Femur (tissue), 1 donor: Measurements from ENCODE around the gene ERGIC1.
A peak's percentile ranks its signal among the peaks of the same experiment; 100 is the strongest.

Experiments
- DNase-seq: peaks from one replicate; pipeline ENCODE4 v3.0.0-alpha.2; 2017

Gene ERGIC1

DNA sequence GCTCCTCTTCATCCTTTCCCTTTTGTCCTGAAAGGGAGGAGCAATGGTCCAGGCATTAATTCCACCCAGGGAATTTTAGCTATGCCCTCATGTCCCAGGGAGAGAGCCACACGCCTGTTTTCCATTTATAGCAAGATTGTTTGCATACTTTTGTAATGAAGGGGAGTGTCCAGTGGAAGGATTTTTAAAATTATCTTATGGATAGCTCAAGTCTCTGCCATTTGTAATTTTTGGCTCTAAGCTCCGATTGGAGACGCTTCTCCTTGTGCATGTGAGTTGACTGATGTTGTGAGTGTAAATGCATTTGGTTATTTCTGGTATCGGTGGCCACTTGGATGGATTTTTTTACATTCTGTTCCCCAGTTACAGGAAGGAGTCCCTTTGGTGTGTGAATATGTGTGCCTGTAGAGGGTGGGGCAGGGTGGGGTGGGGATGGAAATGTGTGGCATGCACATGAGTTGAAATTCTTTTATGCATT, 118.0 kb downstream of the ERGIC1 start:
- DNase-seq = no peak

DNA sequence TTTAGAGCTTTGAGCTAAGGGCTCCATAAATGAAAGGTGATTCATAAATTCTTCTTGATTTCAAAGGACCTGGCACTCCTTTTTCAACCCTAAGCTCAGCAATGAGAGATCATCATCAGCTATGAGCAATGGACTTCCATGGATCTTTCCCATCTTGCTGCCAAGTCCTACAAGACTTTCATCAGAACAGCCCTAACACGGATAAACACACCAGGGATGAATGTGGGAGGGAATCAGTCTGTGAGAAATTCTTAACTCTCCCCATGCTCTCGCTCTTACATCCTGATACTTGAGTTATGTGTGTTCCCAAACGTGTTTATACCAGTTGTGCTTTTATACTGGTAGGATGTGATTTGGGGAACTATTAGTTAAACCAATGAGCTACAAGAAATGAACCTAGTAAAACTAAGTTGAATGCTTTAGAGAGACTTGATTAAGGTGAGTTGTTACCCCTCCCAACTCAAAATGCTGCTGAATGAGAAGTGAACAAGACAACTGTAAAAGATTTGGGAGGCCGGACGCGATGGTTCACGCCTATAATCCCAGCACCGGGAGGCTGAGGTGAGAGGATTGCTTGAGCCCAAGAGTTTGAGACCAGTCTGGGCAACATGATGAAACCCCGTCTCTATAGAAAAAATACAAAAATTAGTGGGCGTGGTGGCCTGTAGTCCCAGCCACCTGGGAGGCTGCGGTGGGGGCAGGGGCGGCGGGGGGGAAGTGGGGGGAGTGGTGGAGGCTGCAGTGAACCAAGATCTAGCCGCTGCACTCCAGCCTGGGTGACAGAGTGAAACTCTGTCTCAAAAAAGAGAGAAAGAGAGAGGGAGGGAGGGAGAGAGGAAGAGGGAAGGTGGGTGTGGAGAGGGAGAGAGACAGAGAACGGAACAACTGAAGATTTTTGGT, 120.0 kb downstream of the ERGIC1 start:
- no peak for DNase-seq

DNA sequence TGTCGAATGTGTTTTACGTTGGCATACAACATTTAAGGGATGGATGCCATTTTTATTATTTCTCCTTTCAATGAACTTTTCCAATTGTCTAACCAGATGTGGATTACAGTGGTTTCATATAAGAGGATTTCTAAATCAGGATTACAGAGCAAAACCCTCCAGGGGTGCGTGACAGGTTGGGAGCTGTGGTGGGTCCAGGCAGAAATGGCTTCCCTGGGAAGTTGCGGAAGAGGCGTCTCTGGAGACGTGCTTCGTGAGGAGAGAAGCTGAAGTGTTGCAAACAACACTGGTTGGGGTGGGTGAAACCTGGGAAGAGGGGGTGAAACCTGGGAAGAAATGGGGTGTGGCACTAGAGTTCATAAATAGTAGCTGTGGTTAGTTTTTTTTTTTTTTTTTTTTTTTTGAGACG, 120.7 kb downstream of the ERGIC1 start:
- DNase-seq = no peak

DNA sequence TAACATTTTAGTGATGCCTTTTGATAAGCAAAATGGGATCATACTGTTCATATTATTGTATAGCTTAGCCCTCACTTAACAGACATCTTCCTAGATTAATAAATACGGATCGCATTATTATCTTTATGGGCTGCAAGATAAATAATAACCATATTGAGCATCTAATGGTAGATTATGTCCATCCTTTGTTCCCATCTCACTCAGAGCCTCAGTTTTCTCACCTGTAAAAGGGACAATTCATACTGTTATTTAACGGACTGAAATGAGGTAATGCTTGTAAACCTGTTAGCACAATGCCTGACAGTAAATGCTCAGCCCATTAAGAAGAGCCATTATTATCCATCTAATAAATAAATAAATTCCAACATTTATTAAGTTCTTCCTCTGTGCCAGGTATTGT, 122.2 kb downstream of the ERGIC1 start:
- DNase-seq = no peak

DNA sequence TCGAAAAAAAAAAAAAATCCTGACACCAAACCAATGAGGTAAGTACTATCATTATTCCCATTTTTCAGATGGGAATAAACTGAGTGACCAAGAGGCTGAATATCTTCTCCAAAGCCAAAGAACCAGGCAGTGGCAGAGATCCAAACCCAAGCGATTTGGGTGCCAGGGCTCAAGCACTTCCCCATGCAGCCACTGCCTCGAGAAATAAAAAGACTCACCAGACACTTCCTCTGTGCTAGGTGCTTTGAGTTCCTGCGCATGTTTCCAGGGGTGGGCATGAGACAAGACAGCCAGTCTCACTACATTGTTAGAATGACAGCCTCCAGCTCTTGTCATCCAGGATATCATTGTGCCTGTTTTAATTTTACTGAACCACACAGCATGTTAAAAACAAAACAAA, 122.9 kb downstream of the ERGIC1 start:
- DNase-seq = no peak

DNA sequence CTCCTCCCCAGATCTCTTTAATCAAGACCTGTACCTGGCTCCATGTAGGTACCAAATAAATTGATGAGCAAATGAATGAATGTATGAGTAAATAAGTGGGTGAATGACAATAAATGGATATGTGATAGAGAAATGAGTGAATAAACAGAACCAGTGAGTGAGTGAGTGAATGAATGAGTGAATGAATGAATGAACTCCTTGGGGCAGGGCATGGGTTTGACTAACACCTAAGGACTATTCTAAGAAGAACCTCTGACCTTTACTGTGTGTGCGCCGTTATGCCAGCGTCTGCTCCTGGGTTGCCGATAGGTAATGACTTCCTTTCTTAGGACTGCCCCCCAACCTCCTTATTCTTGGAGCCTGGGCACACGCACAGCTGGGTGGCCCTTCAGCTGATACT, 123.4 kb downstream of the ERGIC1 start:
- no peak for DNase-seq

DNA sequence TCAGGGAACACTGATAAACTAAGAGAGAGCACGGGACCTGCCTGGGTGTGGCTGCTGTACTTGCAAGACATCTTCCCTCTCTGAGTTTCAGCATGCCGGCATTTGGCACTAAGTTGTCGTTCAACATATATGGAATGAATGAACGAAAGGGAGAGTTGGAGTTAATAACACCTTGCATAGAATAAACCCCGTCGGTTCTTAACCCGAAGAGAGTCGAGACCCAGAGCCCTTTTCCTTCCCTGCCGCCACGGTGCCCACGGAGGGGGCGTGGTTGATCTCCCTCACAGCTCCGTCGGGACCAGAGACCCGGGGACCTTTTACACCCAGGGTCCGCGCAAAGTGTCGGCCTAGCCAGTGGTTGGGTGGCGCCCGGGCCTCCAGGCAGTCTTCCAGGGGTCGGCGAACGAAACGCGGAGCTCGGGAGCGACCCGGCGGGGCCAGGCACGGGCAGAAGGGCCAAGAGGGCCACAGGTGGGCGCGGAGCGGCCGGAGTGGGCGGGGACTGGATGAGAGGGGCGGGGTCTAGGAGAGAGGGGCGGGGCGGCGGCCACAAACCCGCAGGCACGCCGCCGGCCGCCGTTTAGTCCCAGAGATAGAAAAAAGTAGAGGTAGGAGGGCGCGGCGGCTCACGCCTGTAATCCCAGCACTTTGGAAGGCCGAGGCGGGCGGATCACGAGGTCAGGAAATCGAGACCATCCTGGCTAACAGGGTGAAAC, 124.4 kb downstream of the ERGIC1 start:
- DNase-seq = peak; percentile 66

DNA sequence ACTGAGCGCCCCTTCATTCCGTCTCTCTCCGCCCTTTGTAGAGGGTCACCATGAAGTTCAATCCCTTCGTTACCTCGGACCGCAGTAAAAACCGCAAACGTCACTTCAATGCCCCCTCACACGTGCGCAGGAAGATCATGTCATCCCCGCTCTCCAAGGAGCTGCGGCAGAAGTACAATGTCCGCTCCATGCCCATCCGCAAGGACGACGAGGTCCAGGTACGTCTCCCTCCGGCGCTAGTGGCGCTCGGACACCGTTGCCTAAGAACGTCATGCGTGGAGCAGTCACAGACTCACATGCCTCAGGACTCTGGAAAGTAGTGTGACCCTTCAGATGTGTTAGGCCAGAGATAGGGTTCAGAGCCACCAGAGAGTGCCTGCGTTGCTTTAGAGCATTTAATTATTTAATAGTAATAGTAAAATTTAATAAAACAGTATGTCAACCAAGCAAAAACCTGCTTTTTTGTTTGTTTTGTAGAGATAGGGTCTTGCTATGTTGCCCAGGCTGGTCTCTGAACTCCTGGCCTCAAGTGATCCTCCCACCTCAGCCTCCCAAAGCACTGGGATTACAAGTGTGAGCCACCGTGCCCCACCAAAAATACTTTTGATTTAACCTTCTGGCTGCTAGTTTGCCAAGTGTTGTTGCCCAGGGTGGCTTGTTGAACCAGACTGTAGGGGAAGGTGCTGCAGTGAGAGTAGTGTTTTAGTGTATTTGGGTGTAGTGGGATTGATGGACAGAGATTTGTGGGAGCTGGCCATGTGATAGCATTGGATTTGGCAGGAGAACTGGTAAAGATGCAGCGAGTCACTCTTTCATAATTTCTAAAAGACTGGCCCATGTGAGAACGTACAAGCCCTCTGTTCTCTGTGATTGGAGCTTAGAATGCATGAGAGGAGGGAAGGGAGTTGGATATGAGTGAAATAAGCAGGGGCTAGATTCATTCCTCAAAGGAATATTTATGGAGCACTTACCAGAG, 126.1 kb downstream of the ERGIC1 start:
- DNase-seq = no peak

DNA sequence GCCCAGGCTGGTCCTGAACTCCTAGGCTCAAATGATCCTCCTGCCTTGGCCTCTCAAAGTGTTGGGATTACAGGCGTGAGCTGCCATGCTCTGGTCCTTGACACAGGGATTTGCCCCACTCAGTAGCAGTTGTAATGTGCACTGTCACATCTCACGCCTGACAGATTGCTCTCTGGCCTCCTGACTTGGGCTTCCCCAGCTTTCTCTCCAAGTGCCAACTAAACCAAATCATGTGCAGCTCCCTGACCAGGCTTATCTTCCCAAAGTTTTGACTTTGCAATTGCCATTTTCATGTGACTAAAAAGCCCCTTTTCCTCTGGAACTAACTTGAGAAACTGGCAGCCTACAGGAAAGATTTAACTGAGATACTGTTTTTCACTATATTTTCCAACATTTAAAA, 135.9 kb downstream of the ERGIC1 start:
- no peak for DNase-seq

DNA sequence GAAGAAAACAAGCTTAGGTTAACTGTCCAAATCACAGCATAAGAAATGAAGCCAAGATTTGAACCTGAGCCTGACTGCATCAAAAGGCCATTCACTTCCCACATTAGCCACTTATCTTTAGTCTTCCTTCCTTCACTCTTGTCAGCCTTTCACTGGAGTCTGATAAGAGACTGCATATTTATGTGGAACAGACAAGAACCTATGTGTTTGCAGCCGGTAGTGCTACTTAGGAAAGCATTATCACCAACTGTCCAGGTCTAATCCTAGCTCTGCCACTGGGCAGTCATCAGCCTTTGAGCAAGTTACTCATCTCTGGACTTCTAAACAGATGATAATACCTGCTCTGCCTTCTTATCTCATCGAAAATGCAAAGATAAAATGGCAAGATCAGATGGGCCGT, 137.4 kb downstream of the ERGIC1 start:
- DNase-seq = no peak

DNA sequence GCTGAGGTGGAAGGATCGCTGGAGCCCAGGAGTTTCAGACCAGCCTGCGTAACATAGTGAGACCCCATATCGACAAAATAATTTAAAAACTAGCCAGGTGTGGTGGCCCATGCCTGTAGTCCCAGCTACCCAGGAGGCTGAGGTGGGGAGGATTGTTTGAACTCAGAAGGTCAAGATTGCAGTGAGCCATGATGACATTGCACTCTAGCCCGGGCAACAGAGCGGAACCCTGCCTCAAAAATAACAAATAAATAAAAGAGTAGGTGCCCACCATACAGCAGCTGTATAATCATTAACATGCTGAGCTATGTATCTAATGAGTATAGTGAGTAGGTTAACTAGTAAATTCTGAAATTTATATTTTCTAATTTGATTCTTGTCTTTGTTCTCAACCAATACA, 138.5 kb downstream of the ERGIC1 start:
- DNase-seq = no peak

DNA sequence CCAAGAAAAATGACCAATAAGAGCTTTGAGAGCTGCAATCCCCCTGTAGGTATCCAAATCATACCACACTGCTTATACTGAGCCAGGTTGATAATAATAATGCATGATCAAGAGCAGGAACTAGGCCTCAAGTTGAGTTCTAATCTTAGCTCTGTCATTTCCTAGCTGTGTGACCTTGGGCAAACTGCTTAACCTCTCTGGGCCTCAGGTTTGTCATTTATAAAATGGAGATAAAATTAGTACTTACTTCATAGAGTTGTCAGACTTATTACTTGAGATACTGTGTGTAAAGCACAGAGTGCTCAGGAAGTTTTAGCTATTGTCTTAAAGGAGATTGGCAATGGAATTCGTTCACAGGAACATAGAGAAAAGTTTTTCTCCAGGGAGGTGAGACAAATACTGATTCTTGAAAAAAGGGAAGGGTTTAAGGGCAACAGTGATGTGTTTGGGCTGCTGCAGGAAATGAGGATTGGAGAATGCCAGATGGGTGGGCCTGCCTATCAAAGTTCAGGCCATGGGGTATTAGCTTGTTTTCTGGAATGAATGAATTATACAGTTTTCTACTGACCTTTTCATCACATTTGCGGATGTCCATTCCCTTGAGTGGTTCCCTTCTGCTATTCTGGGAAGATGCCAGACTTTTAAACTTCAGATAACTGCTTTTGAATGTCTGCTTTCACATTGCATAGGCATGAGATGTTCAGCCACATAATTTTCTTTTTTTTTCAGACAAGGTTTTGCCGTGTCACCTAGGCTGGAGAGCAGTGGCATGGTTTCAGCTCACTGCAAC, 139.3 kb downstream of the ERGIC1 start:
- no peak for DNase-seq

DNA sequence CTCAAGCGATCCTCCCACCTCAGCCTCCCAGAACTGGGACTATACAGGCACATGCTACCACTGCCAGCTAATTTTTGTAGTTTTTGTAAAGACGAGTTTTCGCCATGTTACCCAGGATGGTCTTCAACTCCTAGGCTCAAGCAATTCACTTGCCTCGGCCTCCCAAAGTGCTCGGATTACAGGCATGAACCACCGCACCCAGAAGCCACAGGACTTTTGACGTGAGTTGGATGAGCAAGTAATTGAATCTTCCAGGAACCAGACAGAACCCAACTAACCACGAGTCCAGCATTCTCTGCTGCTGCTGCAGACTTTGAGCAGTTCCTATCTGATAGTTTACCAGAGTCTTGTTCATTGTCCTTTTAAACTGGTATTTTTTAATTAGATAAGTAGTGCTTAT, 139.9 kb downstream of the ERGIC1 start:
- DNase-seq = peak; percentile 23

DNA sequence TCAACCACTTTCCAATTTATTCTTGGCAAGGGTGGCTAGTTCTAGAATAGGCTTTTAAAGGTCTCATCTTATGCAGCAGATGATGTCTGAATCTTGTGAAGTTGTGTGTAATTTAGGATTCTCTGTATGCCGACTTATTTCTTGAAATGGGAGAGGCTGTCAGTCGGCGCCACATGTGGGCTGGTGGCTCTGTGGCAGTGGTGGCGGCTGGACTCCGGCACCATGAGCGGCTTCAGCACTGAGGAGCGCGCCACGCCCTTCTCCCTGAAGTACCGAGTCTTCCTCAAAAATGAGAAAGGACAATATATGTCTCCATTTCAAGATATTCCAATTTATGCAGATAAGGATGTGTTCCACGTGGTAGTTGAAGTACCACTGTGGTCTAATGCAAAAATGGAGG, 141.2 kb downstream of the ERGIC1 start:
- DNase-seq = no peak

DNA sequence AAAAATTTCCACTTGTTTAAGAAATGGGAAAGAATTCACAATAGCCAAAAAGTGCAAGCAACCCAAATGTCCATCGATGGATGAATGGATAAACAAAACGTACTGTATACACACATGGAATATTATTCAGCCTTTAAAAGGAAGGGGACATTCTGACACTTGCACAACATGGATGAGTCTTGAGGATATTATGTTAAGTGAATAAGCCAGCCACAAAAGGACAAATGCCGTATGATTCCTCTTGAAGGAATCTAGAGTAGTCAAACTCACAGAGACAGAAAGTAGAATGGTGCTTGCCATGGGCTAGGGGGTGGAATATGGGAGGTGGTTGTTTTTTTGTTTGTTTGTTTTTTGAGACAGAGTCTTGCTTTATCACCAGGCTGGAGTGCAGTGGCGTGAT, 145.7 kb downstream of the ERGIC1 start:
- no peak for DNase-seq

DNA sequence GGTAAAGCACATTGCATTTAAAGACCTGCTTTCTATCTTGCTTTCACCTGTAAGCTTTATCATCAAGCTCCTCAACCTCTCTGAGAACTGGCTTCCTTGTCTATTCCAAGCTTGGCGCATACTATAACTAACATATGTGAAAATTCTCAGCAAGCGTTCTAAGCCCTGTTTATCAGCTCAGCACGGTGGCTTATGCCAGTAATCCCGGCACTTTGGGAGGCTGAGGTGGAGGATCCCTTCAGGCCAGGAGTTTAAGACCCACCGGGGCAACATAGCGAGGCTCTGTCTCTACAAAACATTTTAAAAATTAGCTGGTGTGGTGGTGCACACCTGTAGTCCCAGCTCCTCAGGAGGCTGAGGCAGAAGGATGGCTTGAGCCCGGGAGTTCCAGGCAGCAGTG, 147.9 kb downstream of the ERGIC1 start:
- DNase-seq = no peak

DNA sequence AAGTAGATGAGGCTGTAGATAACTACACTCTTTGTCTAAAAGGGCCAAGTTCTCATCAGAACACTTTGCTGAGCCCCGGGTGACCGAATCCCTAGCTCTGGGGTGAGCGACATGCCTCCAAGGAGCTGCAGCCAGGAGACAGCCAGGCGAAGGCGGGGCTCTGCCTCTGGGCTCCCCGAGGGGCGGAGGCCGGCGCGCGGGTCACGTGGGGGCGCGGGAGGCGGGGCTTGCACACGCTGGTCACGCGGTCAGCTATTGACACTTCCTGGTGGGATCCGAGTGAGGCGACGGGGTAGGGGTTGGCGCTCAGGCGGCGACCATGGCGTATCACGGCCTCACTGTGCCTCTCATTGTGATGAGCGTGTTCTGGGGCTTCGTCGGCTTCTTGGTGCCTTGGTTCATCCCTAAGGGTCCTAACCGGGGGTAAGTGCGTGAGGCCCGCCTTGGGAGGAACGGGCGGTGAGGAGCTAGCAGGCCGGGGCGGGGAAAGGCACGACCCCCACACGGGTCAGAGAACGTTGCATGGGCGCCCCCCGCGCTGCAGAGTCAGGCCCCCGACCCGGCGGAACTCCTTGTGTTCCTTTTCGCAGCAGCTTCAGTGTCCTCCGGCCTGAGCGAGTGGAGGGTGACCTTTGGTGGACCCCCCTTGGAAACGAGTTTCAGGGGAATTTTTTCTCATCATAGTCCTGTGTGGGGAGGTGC, 149.6 kb downstream of the ERGIC1 start, which contains the start of gene ATP6V0E1:
Gene ATP6V0E1, plus strand, starts transcription at position 230 of the 702 bp plus-strand sequence. Its CDS starts 90 bp downstream, at position 320.
- DNase-seq = peak; percentile 97

DNA sequence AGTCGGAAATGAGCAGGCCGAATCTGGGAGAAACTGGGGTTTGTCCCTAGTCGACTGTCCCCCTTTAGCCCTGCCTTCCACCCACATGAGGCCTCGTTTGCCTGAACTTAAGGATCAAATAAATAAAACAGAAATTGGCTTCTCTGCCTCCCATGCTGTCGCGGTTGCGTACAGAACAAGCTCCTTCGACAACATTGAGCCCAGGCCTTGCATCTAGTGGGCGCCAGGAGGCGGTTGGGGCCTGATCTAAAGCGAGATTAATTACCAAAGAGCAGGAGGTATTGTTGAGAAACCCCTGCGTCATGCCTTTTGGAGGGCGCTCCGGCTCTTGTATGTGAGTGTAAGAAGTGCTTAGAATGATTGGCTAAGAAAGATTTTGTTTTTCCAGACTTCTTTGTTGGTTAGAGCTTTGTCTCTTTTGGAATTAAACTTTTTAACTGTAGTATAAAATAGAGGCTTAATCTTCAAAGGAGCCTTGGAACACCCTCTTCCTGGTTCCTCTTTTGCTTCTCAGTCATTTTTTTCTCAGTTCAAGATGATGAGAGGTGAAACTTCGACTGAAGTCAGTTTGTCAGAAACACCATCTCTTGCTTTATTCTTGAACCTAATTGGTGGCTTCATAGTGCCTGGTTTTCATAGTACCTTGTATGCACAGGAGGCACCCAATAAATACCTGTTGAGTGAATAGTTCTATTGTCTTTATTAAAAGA, 150.3 kb downstream of the ERGIC1 start:
- DNase-seq = peak; percentile 78

DNA sequence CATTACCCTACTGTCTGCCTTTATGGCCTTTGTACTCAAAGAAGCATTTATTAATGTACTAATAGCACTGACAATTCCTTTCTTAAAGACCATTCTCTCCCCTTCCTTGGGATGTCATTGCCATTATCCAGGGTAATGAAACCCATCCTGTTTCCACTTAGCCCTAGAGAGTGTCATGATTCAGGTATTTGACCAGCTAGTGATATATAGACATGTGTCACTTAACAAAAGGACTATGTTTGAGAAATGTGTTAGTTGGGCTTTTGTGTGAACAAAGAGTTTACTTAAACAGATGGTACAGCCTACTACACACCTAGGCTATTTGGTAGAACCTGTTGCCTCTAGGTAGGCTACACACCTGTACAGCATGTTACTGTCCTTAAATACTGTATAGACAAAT, 151.5 kb downstream of the ERGIC1 start:
- no peak for DNase-seq

DNA sequence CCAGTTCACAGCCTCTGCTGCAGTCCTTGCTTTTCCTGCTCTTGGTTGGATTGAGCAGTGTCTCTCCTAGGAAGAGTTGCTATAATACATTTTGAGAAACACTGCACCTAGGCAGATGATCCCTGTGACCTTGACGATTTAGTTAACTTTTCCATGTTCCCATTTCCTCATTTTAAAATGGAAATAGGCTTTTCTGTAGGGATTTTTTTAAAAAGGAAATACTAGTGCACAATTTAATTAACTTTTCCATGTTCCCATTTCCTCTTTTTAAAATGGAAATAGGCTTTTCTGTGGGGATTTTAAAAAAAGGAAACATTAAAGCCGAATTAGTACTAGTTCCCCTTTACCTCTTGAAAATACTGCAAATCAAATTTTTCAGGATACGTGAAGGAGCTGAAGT, 154.2 kb downstream of the ERGIC1 start:
- DNase-seq = no peak

DNA sequence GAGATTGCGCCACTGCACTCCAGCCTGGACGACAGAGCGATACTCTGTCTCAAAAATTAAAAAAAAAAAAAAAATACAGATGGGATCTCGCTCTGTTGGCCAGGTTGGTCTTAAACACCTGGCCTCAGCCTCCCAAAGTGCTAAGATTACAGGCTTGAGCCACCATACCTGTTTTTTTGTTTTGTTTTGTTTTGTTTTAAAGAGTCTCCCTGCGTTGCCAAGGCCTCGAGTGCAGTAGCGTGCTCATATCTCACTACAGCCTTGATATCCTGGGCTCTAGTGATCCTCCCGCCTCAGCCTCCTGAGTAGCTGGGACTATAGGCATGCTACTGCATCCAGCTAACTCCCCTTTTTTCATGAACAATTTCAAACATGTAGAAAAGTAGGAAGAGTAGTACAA, 156.7 kb downstream of the ERGIC1 start:
- no peak for DNase-seq
